Measurements from ENCODE around the gene ZNF74. TPM values are rescaled to one million over a fixed set of nuclear protein-coding genes. Genes with fewer than 3 reads are reported as not detected.

The ZNF74 gene
- total and polyA plus RNA-seq, 3 experiments from 2014 or later, result 12.3 to 15.3 (median 13.0) TPM

GRCh38 chr22:20398420-20398819 lies 4.5 kb downstream of the ZNF74 start:
- Mint-ChIP-seq H3K27me3 (no peaks in the 10 kb centered on the region), H3K9me3 (no peaks in the 10 kb centered on the region), H3K27ac (no peak overlapping the region), H3K4me3 (no peak overlapping the region), H3K36me3 (peaks cover 4 to 22% (median 14%) of the 10 kb centered on the region in 3 donors), H3K4me1 (peaks cover 49 to 59% (median 52%) of the 10 kb centered on the region in 3 donors)
- Histone ChIP-seq H3K4me1 (ENCODE audit: insufficient read depth, low read length) (peaks cover 29% of the 10 kb centered on the region), H3K27me3 (ENCODE audit: insufficient read depth, low read length, poor library complexity, severe bottlenecking) (no peaks in the 10 kb centered on the region), H3K27ac (ENCODE audit: low read depth, low read length) (no peak overlapping the region), H3K36me3 (ENCODE audit: insufficient read depth, low read length) (peaks cover 8% of the 10 kb centered on the region), H3K9me3 (ENCODE audit: low read length) (no peaks in the 10 kb centered on the region), H3K4me3 (ENCODE audit: low read length) (no peak overlapping the region)
- no peak for DNase-seq
- ChIA-PET CTCF (no interaction called here), POLR2A (no interaction called here)

- no peaks in the 10 kb centered on the region for H3K9me3 Mint-ChIP-seq
- H3K4me1 Mint-ChIP-seq, result peaks cover 47 to 54% (median 50%) of the 10 kb centered on the region in 3 donors
- no peaks in the 10 kb centered on the region for H3K27me3 Mint-ChIP-seq
Observed at GRCh38 chr22:20399866-20400605, 6.1 kb downstream of the ZNF74 start.

GRCh38 chr22:20400606-20401375 lies 6.8 kb downstream of the ZNF74 start:
- POLR2A ChIA-PET, result no interaction called here
- H3K4me1 Mint-ChIP-seq, result peaks cover 40 to 46% (median 44%) of the 10 kb centered on the region in 3 donors
- no peak overlapping the region for H3K27ac Mint-ChIP-seq

More at GRCh38 chr22:20399866-20400605, 6.1 kb downstream of the ZNF74 start:
- no peak for DNase-seq
- Histone ChIP-seq H3K9me3 (ENCODE audit: low read length) (no peaks in the 10 kb centered on the region), H3K36me3 (ENCODE audit: insufficient read depth, low read length) (peaks cover 8% of the 10 kb centered on the region), H3K27me3 (ENCODE audit: insufficient read depth, low read length, poor library complexity, severe bottlenecking) (no peaks in the 10 kb centered on the region), H3K27ac (ENCODE audit: low read depth, low read length) (no peak overlapping the region), H3K4me3 (ENCODE audit: low read length) (no peak overlapping the region), H3K4me1 (ENCODE audit: insufficient read depth, low read length) (peaks cover 29% of the 10 kb centered on the region)
- ChIA-PET POLR2A (no interaction called here), CTCF (no interaction called here)
- no peak overlapping the region for H3K4me3 Mint-ChIP-seq
- H3K36me3 Mint-ChIP-seq, result peaks cover 6 to 31% (median 16%) of the 10 kb centered on the region in 3 donors
- peak overlapping the region in 3 of 8 donors; percentile 1 to 72 (median 9) for H3K27ac Mint-ChIP-seq

GRCh38 chr22:20401376-20402014 lies 7.5 kb downstream of the ZNF74 start:
- Mint-ChIP-seq H3K4me3 (peak overlapping the region in 1 of 7 donors; percentile 41), H3K36me3 (peaks cover 6 to 36% (median 16%) of the 10 kb centered on the region in 3 donors), H3K4me1 (peaks cover 33 to 39% (median 37%) of the 10 kb centered on the region in 3 donors), H3K9me3 (no peaks in the 10 kb centered on the region), H3K27ac (peak overlapping the region in 1 of 8 donors; percentile 66), H3K27me3 (no peaks in the 10 kb centered on the region)
- POLR2A ChIA-PET, result no interaction called here
- DNase-seq, result no peak
- H3K4me3 ChIP-seq (ENCODE audit: low read length), result no peak overlapping the region
- no peaks in the 10 kb centered on the region for H3K27me3 ChIP-seq (ENCODE audit: insufficient read depth, low read length, poor library complexity, severe bottlenecking)
- peaks cover 8% of the 10 kb centered on the region for H3K36me3 ChIP-seq (ENCODE audit: insufficient read depth, low read length)
- CTCF ChIA-PET, result no interaction called here
- H3K27ac ChIP-seq (ENCODE audit: low read depth, low read length), result no peak overlapping the region
- H3K4me1 ChIP-seq (ENCODE audit: insufficient read depth, low read length), result peaks cover 14% of the 10 kb centered on the region
- H3K9me3 ChIP-seq (ENCODE audit: low read length), result no peaks in the 10 kb centered on the region

More at GRCh38 chr22:20400606-20401375, 6.8 kb downstream of the ZNF74 start:
- H3K27me3 ChIP-seq (ENCODE audit: insufficient read depth, low read length, poor library complexity, severe bottlenecking), result no peaks in the 10 kb centered on the region
- H3K36me3 ChIP-seq (ENCODE audit: insufficient read depth, low read length), result peaks cover 8% of the 10 kb centered on the region
- no peak for DNase-seq
- Mint-ChIP-seq H3K27me3 (no peaks in the 10 kb centered on the region), H3K36me3 (peaks cover 6 to 33% (median 17%) of the 10 kb centered on the region in 3 donors), H3K9me3 (no peaks in the 10 kb centered on the region), H3K4me3 (peak overlapping the region in 1 of 7 donors; percentile 27)
- peaks cover 21% of the 10 kb centered on the region for H3K4me1 ChIP-seq (ENCODE audit: insufficient read depth, low read length)
- CTCF ChIA-PET, result no interaction called here
- no peak overlapping the region for H3K4me3 ChIP-seq (ENCODE audit: low read length)
- no peaks in the 10 kb centered on the region for H3K9me3 ChIP-seq (ENCODE audit: low read length)
- no peak overlapping the region for H3K27ac ChIP-seq (ENCODE audit: low read depth, low read length)

GRCh38 chr22:20402960-20403778 lies 9.2 kb downstream of the ZNF74 start:
- H3K36me3 Mint-ChIP-seq, result peaks cover 6 to 47% (median 11%) of the 10 kb centered on the region in 3 donors
- H3K27me3 Mint-ChIP-seq, result no peaks in the 10 kb centered on the region
- peaks cover 10% of the 10 kb centered on the region for H3K4me1 ChIP-seq (ENCODE audit: insufficient read depth, low read length)
- H3K27ac Mint-ChIP-seq, result peak overlapping the region; percentile 4 to 94 (median 77)
- H3K9me3 ChIP-seq (ENCODE audit: low read length), result no peaks in the 10 kb centered on the region
- H3K4me3 Mint-ChIP-seq, result peak overlapping the region in 6 of 7 donors; percentile 0 to 60 (median 36)
- DNase-seq, result no peak
- H3K27ac ChIP-seq (ENCODE audit: low read depth, low read length), result no peak overlapping the region
- H3K27me3 ChIP-seq (ENCODE audit: insufficient read depth, low read length, poor library complexity, severe bottlenecking), result no peaks in the 10 kb centered on the region
- H3K36me3 ChIP-seq (ENCODE audit: insufficient read depth, low read length), result peaks cover 12% of the 10 kb centered on the region
- H3K4me1 Mint-ChIP-seq, result peaks cover 24 to 29% (median 27%) of the 10 kb centered on the region in 3 donors
- CTCF ChIA-PET, result interaction anchor here (1.2 kb wide), 1 partner anchor 83 kb away, joined by 3 read pairs; the partner anchor contains the start of gene DGCR6L
- POLR2A ChIA-PET, result no interaction called here
- H3K4me3 ChIP-seq (ENCODE audit: low read length), result no peak overlapping the region
- H3K9me3 Mint-ChIP-seq, result no peaks in the 10 kb centered on the region

GRCh38 chr22:20403779-20404140 lies 9.8 kb downstream of the ZNF74 start:
- Histone ChIP-seq H3K27me3 (ENCODE audit: insufficient read depth, low read length, poor library complexity, severe bottlenecking) (no peaks in the 10 kb centered on the region), H3K36me3 (ENCODE audit: insufficient read depth, low read length) (peaks cover 12% of the 10 kb centered on the region), H3K9me3 (ENCODE audit: low read length) (no peaks in the 10 kb centered on the region), H3K4me3 (ENCODE audit: low read length) (no peak overlapping the region), H3K27ac (ENCODE audit: low read depth, low read length) (no peak overlapping the region), H3K4me1 (ENCODE audit: insufficient read depth, low read length) (peaks cover 10% of the 10 kb centered on the region)
- DNase-seq, result no peak
- H3K36me3 Mint-ChIP-seq, result peaks cover 6 to 52% (median 14%) of the 10 kb centered on the region in 3 donors
- no peaks in the 10 kb centered on the region for H3K27me3 Mint-ChIP-seq
- POLR2A ChIA-PET, result interaction anchor here (0.6 kb wide), 1 partner anchor 101 kb away, joined by 5 read pairs; no protein-coding TSS in a partner anchor
- H3K9me3 Mint-ChIP-seq, result no peaks in the 10 kb centered on the region
- CTCF ChIA-PET, result interaction anchor here (1.2 to 1.8 kb wide), 3 partner anchors 9 to 84 kb away, joined by 3 to 9 read pairs (median 4); partner anchors contain the start of genes DGCR6L and ZNF74
- peaks cover 23 to 26% (median 24%) of the 10 kb centered on the region in 3 donors for H3K4me1 Mint-ChIP-seq
- H3K4me3 Mint-ChIP-seq, result peak overlapping the region in 4 of 7 donors; percentile 23 to 68 (median 42)
- H3K27ac Mint-ChIP-seq, result peak overlapping the region in 7 of 8 donors; percentile 11 to 94 (median 52)

GRCh38 chr22:20404881-20405280 lies 10.9 kb downstream of the ZNF74 start:
- Mint-ChIP-seq H3K4me1 (peaks cover 15 to 20% (median 16%) of the 10 kb centered on the region in 3 donors), H3K27me3 (no peaks in the 10 kb centered on the region), H3K9me3 (no peaks in the 10 kb centered on the region), H3K36me3 (peaks cover 6 to 51% (median 14%) of the 10 kb centered on the region in 3 donors), H3K27ac (peak overlapping the region in 2 of 8 donors; percentile 28 to 81), H3K4me3 (peak overlapping the region in 1 of 7 donors; percentile 8)
- Histone ChIP-seq H3K27ac (ENCODE audit: low read depth, low read length) (no peak overlapping the region), H3K36me3 (ENCODE audit: insufficient read depth, low read length) (peaks cover 12% of the 10 kb centered on the region), H3K4me1 (ENCODE audit: insufficient read depth, low read length) (peaks cover 10% of the 10 kb centered on the region), H3K4me3 (ENCODE audit: low read length) (no peak overlapping the region), H3K27me3 (ENCODE audit: insufficient read depth, low read length, poor library complexity, severe bottlenecking) (no peaks in the 10 kb centered on the region), H3K9me3 (ENCODE audit: low read length) (no peaks in the 10 kb centered on the region)
- no peak for DNase-seq
- POLR2A ChIA-PET, result no interaction called here
- CTCF ChIA-PET, result interaction anchor here (1.4 to 1.8 kb wide), 2 partner anchors 10 to 14 kb away, joined by 4 to 9 read pairs; partner anchors contain the start of gene ZNF74

All from CD8-positive, alpha-beta memory T cell (primary cell).